Activated naive CD8-positive, alpha-beta T cell (primary cell): ENCODE data around the gene FAM181B.

Source experiments
- H3K27ac Mint-ChIP-seq: one replicate; pipeline ENCODE4 v1.8.0; 2021; ENCODE audit warnings: mixed read lengths
- H3K27me3 Mint-ChIP-seq: one replicate; pipeline ENCODE4 v1.8.0; 2021; ENCODE audit warnings: mixed read lengths
- H3K36me3 Mint-ChIP-seq: one replicate; pipeline ENCODE4 v1.8.0; 2021; ENCODE audit warnings: mixed read lengths
- H3K4me1 Mint-ChIP-seq: one replicate; pipeline ENCODE4 v1.8.0; 2021; ENCODE audit warnings: low read depth, mixed read lengths
- H3K4me3 Mint-ChIP-seq: one replicate; pipeline ENCODE4 v1.8.0; 2021; ENCODE audit warnings: mild to moderate bottlenecking, mixed read lengths
- H3K9me3 Mint-ChIP-seq: one replicate; pipeline ENCODE4 v1.8.0; 2021; ENCODE audit warnings: low read depth, mixed read lengths

FAM181B gene

DNA sequence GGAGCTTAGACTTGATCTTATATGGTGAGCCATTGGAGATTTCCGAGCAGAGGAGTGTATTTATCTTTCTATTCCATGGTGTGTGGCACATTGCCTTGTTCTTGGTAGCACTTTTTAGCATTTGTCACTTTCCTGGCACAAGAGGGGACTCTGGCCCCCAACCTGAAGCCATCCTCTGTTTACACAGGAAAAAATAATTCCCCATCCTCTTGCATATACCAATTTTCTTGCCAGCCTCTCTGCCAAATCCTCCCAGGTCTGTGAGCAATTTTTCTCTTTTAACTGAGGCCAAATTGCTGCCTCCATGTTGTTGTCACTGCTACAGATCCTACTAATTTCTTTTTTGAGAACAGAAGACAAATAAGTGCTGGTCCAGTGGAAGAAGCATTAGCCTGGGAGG, 20.3 kb upstream of the FAM181B start:
- H3K27me3 Mint-ChIP-seq = no peaks in the 10 kb centered on the region
- no peak overlapping the region for H3K27ac Mint-ChIP-seq
- peaks cover 46% of the 10 kb centered on the region for H3K4me1 Mint-ChIP-seq
- no peak overlapping the region for H3K4me3 Mint-ChIP-seq
- no peaks in the 10 kb centered on the region for H3K9me3 Mint-ChIP-seq
- H3K36me3 Mint-ChIP-seq = no peaks in the 10 kb centered on the region

DNA sequence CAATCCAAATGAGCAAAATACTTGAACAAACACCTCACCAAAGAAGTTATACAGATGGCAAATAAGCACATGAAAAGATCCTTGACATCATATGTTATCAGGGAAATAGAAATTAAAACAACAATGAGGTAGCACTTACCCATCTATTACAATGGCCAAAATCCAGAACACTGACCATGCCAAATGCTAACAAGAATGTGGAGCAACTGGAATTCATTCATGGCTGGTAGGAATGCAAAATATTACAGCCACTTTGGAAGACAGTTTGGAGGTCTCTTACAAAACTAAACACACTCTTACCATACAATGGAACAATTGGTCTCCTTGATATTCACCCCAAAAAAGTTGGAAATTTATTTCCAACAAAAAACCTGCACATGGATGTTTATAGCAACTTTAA, 19.1 kb upstream of the FAM181B start:
- Mint-ChIP-seq H3K27me3 (no peaks in the 10 kb centered on the region), H3K9me3 (no peaks in the 10 kb centered on the region), H3K27ac (no peak overlapping the region), H3K36me3 (no peaks in the 10 kb centered on the region), H3K4me1 (peaks cover 41% of the 10 kb centered on the region), H3K4me3 (no peak overlapping the region)

DNA sequence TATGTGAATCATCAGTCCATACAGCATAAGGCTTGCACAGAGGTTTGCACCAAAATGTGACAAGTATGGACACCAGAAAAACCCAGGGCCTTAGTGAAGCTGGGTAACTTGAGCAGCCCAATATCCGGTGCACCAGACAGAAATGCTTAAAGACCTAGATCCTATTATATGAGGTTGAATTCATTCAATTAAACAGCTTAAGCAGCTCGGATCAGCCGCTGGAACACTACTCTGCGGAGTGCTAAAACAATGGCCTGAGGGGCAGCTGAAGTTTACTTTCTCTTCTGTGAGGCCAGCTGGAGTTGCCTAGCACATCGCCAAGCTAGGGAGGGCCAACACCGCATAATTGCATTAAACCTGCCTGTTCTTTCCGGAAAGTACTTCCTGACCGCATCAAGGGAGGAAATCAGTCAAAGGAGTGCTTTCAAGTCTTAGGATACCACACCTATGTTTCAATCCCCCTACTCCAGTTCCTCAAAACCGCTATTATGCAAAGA, 17.0 kb upstream of the FAM181B start:
- no peak overlapping the region for H3K27ac Mint-ChIP-seq

DNA sequence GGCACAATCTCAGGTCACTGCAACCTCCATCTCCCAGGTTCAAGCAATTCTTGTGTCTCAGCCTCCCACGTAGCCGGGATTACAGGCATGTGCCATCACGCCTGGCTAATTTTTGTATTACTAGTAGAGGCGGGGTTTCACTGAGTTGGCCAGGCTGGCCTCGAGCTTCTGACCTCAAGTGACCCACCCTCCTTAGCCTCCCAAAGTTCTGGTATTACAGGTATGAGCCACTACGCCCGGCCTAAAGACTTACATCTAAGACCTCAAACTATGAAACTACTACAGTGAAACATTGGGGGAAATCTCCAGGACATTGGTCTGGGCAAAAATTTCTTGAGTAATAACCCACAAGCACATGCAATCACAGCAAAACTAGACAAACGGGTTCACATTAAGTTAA, 13.8 kb upstream of the FAM181B start:
- H3K9me3 Mint-ChIP-seq = peaks cover 4% of the 10 kb centered on the region
- no peak overlapping the region for H3K27ac Mint-ChIP-seq
- peaks cover 23% of the 10 kb centered on the region for H3K4me1 Mint-ChIP-seq
- no peaks in the 10 kb centered on the region for H3K36me3 Mint-ChIP-seq
- H3K27me3 Mint-ChIP-seq = no peaks in the 10 kb centered on the region
- no peak overlapping the region for H3K4me3 Mint-ChIP-seq

More for the DNA sequence above, 17.0 kb upstream of the FAM181B start:
- Mint-ChIP-seq H3K9me3 (no peaks in the 10 kb centered on the region), H3K27me3 (no peaks in the 10 kb centered on the region), H3K4me3 (peak overlapping the region; percentile 63), H3K36me3 (no peaks in the 10 kb centered on the region), H3K4me1 (peaks cover 23% of the 10 kb centered on the region)

DNA sequence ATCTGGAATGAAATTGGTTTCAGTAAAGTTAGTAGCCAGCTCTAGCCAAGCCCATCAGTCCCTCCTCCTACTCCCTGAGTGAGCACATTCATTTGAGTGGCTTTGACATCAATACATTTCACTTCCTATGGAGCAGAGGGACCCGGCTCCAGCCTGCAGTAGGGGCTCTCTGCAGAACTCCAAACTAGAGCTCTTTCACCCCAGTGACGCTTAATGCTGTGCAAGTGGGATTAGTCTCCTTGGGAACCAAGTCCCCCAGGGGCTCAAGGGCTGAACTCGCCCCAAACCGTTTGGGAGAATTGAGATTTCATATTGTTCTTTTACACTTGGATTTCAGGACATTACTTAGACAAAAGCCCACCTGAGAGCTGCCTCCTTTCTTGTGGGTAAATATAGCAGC, 4.4 kb upstream of the FAM181B start:
- H3K36me3 Mint-ChIP-seq = no peaks in the 10 kb centered on the region
- peaks cover 18% of the 10 kb centered on the region for H3K27me3 Mint-ChIP-seq

DNA sequence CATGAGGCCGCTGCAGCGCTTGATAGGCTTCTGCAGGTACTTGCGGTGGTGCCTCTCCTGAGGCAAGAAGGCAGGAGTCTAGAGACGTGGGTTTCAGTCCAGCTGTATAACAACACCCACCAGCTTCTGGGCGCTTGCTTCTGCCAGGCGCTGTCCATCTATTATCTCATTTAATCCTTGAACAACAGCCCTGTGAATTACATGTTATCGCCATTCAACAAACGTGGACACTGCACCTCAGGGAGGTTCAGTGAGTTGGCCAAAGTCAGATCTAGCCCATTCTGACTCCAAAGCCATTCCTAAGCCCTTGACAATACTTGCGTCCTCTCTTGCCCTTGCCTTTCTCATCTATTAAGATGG, 436 bp upstream of the FAM181B start:
- H3K27ac Mint-ChIP-seq = no peak overlapping the region
- no peaks in the 10 kb centered on the region for H3K36me3 Mint-ChIP-seq
- H3K27me3 Mint-ChIP-seq = peaks cover 31% of the 10 kb centered on the region
- H3K9me3 Mint-ChIP-seq = no peaks in the 10 kb centered on the region
- H3K4me3 Mint-ChIP-seq = peak overlapping the region; percentile 78
- peaks cover 16% of the 10 kb centered on the region for H3K4me1 Mint-ChIP-seq

More for the DNA sequence above, 4.4 kb upstream of the FAM181B start:
- Mint-ChIP-seq H3K27ac (no peak overlapping the region), H3K4me3 (no peak overlapping the region), H3K4me1 (peaks cover 2% of the 10 kb centered on the region), H3K9me3 (no peaks in the 10 kb centered on the region)

DNA sequence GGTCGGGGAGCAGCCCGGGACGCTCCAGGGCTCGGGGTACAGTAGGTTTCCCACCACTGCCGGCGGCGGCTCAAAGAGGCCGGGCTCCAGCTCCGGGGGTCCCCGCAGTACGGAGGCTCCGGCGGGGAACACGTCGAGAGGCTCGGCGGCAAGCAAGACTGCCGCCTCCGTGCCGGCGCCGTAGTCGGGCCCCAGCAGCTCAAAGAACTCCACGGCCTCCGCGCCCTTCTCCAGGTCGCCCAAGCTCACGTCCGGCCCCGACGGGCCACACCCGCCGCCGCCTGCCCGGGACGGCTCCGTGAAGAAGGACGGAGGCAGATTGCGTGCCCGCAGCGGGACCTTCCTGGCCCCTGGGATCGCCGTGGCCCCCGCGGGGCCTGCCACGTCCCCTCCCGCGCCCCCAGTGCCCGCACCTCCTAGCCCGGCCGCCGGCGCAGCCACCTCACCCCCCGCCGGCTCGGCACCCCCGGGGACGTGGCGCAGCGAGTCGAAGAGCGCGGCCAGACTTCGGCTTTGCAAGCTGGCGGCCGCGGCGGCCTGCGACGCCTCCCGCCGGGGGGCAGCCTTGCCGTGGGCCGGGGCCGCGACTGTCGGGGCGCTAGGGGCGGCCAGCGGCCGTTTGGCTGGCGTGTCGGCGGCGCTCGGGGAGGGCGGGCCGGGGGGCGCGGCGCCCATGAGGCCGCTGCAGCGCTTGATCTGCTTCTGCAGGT, 775 bp downstream of the FAM181B start:
- Mint-ChIP-seq H3K27ac (no peak overlapping the region), H3K36me3 (no peaks in the 10 kb centered on the region), H3K9me3 (no peaks in the 10 kb centered on the region), H3K4me3 (peak overlapping the region; percentile 69), H3K27me3 (peaks cover 37% of the 10 kb centered on the region), H3K4me1 (peaks cover 16% of the 10 kb centered on the region)

DNA sequence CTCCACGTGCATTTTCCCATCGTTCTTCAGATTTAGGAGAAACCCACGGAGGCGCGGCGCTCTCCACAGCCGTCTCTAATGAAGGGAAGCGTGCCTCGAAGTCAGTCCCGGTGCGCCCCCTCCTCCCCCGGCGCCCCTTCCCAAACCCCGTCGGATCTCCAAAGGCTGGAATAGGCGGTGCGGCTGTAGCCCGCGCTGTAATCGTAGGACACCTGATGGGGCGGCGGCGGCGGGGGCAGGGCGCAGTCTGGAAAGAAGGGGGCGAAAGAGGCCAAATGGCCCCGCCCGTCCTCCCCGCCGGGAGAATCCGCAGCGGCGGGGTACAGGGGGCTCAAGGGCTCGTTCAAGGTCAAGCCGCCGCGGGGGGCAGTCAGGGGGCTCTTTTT, 1.3 kb downstream of the FAM181B start:
- Mint-ChIP-seq H3K4me3 (peak overlapping the region; percentile 72), H3K27me3 (peaks cover 40% of the 10 kb centered on the region), H3K27ac (no peak overlapping the region), H3K36me3 (no peaks in the 10 kb centered on the region), H3K4me1 (peaks cover 16% of the 10 kb centered on the region), H3K9me3 (no peaks in the 10 kb centered on the region)

DNA sequence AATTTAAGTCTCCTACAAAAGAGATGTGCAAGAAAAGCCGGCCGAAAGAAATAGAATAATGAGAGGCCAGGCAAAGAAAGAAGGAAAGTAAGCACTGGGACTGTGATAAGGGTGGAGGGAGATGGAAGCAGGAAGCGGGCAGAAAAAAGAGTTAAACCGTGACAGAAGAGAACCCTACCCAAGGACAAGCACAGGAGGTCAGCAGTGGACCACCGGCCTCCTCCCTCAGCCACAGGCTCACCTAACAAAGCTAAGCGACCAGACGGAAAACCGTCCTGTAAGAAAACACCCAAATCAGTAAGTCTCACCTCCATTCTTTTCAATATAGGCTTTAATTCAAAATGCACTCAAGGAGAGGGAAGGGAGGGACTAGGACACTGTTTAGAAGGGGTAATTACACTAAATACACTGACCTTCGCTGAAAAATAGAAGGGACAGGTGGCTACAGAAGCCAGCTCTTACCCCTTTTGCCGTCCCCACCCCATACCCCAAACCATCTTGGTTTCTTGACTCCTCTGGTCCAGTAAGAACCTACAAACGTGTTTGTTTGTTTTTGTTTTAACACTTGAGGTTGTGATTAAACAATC, 1.9 kb downstream of the FAM181B start:
- H3K27ac Mint-ChIP-seq = no peak overlapping the region
- H3K4me1 Mint-ChIP-seq = peaks cover 16% of the 10 kb centered on the region
- H3K36me3 Mint-ChIP-seq = no peaks in the 10 kb centered on the region
- H3K9me3 Mint-ChIP-seq = no peaks in the 10 kb centered on the region
- peaks cover 43% of the 10 kb centered on the region for H3K27me3 Mint-ChIP-seq
- H3K4me3 Mint-ChIP-seq = peak overlapping the region; percentile 72

DNA sequence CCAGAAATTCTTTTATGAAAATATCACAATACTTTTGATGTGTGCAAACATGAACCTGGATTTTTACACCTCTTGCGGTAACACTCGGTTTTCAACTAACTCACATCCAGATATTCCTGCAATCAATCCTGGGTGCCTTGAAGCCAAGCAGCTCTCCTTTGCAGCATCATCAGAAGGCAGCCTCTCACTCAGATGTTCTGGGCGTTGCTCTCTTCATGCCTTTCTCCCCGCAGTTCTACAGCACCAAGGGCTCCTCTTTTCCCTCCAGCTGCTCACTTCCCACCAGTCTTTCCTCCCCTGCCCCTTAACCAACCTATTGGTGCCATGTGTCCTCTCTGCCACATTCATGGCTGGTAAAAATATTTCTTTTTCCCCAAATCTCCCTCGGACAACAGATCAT, 2.9 kb downstream of the FAM181B start:
- Mint-ChIP-seq H3K36me3 (no peaks in the 10 kb centered on the region), H3K27me3 (peaks cover 43% of the 10 kb centered on the region), H3K27ac (no peak overlapping the region), H3K4me1 (peaks cover 16% of the 10 kb centered on the region), H3K4me3 (no peak overlapping the region), H3K9me3 (no peaks in the 10 kb centered on the region)

DNA sequence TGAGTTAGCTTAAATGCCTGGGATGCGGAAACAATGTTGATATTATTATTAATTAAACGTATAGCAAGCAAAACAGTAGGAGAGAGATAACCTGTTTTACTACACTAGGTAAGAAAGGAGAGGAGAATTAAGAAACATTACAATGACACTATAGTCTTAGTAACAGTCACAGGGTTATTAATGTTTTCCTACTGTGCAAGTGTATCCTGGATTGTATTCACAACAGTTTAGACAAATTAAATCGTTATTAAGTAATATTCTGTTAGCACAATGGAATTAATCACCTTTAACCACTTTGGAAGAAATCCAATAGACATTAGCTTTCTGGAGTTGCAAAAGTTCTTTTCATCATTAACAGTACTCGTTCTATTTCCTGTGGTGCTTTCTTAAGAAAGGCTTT, 3.4 kb downstream of the FAM181B start:
- peaks cover 41% of the 10 kb centered on the region for H3K27me3 Mint-ChIP-seq
- H3K27ac Mint-ChIP-seq = no peak overlapping the region
- H3K4me3 Mint-ChIP-seq = no peak overlapping the region
- peaks cover 16% of the 10 kb centered on the region for H3K4me1 Mint-ChIP-seq
- no peaks in the 10 kb centered on the region for H3K36me3 Mint-ChIP-seq
- H3K9me3 Mint-ChIP-seq = no peaks in the 10 kb centered on the region

DNA sequence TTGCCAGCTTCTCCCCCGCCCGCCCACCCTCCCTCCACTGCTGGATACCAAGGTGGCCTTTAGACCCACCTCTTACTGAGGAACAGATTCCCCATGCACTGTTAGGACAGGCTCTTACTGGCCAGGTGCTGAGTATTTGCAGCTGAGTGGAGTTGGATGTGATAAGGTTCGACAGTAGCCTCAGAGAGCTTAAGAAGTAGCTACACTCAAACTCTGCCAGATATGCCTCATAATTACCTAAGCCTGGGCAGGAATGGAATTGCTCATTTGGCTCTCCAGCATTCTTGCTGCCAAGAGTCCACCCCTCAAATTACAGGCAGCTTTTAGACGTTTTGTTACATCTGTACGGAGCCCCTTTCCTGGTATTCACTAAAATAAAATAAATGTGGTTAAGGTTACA, 9.6 kb downstream of the FAM181B start:
- H3K27me3 Mint-ChIP-seq = peaks cover 18% of the 10 kb centered on the region
- no peak overlapping the region for H3K4me3 Mint-ChIP-seq
- H3K4me1 Mint-ChIP-seq = no peaks in the 10 kb centered on the region
- H3K36me3 Mint-ChIP-seq = no peaks in the 10 kb centered on the region
- H3K9me3 Mint-ChIP-seq = no peaks in the 10 kb centered on the region
- H3K27ac Mint-ChIP-seq = no peak overlapping the region

DNA sequence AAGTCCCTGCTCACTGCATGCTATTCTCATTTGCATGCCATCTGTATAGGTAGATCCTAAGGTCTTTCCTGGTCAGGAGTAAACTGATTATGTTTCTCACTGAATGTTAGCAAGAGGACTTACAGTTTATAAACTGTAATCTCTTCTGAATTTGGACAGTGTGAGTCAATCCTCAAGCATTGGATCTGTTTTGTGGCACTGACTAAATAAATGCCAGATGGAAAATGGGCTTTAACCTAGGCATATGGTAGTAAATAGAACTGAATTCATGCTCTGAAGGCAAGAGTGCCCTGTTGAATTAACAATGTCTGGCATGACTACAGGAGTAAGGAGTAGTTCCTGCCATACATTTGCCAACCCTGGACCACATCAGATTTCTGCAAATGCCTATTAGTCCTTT, 11.4 kb downstream of the FAM181B start:
- H3K9me3 Mint-ChIP-seq = no peaks in the 10 kb centered on the region

DNA sequence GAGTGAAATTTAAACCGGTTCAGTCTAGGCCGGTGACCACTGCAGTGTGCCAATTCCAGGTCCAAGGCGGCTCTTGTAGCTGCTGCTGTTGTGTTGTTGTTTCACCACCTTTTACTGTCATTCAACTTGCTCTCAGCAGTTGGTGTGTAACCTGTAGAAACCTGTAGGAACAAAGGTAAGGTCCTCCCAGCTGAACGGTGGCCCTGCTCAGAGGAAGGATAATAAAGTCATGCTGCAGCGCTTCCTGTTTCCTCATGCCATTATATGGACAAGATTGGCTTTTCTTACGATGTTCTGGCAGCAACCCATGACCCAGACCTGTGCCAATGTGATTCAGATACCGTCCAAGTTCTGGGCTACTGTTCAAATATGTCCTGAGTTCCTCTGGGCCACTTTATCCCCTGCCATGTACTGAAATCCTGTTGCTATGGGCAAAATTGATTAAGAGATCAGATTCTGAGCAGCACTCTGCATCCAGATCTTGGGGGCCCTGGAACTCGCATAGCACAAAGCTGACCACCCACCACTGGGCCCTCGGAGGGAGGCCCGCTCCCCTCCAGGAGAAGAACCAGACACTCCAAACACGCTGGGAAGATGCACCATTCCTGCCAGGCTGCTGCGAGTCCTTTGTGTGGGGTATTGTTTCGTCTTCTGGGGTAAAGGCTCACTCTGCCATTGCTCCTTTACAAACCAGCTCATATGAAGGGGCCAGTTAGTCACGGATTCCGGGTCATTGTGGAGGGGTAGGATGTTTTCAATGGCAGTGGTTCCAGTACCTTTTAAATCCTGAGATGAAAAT, 13.2 kb downstream of the FAM181B start:
- Mint-ChIP-seq H3K4me1 (no peaks in the 10 kb centered on the region), H3K36me3 (no peaks in the 10 kb centered on the region), H3K27me3 (peaks cover 3% of the 10 kb centered on the region), H3K9me3 (no peaks in the 10 kb centered on the region), H3K27ac (no peak overlapping the region), H3K4me3 (no peak overlapping the region)

More for the DNA sequence above, 11.4 kb downstream of the FAM181B start:
- H3K36me3 Mint-ChIP-seq = no peaks in the 10 kb centered on the region
- H3K27me3 Mint-ChIP-seq = peaks cover 10% of the 10 kb centered on the region
- H3K27ac Mint-ChIP-seq = no peak overlapping the region
- H3K4me1 Mint-ChIP-seq = no peaks in the 10 kb centered on the region
- H3K4me3 Mint-ChIP-seq = no peak overlapping the region

DNA sequence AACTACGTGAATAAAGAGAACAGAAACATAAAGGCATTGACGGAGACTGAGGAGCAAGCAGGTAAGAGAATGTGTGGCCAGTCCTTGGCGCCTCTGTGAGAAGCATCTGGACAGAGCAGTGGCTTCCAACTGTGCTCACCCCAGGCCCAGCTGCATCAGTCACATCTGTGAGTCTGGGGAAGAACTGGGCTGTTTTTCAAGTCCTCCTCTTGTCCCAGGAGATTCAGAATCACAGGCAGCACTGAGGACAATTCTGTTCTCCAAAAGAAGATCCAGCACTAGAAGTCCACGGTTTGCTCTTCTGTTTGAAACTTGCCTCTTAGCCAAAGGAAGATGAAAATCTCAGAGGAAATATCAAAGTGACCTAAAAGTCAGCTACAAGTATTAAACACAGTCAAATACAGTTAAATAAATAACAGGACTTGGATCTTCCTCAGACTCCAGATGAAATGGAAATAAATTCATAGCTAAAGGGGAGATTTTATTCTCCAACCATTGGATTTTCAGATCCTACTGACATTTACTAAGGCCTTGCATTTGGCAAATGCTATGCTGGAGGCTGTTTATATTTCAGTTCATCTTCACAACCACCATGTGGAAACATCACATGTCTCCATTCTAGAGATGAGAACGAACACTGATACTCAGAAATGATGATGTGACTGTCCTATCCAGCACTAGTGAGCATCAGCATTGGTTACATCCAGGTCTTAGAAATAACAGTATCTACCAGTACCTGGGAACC, 14.1 kb downstream of the FAM181B start:
- H3K36me3 Mint-ChIP-seq = no peaks in the 10 kb centered on the region
- H3K4me1 Mint-ChIP-seq = no peaks in the 10 kb centered on the region
- no peak overlapping the region for H3K4me3 Mint-ChIP-seq
- peaks cover 1% of the 10 kb centered on the region for H3K27me3 Mint-ChIP-seq
- no peak overlapping the region for H3K27ac Mint-ChIP-seq
- H3K9me3 Mint-ChIP-seq = no peaks in the 10 kb centered on the region
